Chondrocyte (in vitro differentiated cells): ENCODE data around the gene CEP131. TPM values are rescaled to one million over a fixed set of nuclear protein-coding genes. Genes with fewer than 3 reads are reported as not detected.
A peak's percentile ranks its signal among the peaks of the same experiment; 100 is the strongest.

Source experiments
- DNase-seq: peaks from one replicate; pipeline ENCODE4 v3.0.0; 2021; ENCODE audit warnings: mixed read lengths, low spot score
- H3K27ac Mint-ChIP-seq: one replicate; pipeline ENCODE4 v1.8.0; 2021; ENCODE audit warnings: mild to moderate bottlenecking, moderate library complexity, mixed read lengths; ENCODE audit not compliant: unreplicated experiment
- H3K27me3 Mint-ChIP-seq: 2 replicates; pipeline ENCODE4 v1.8.0; 2021; ENCODE audit warnings: low read depth, mixed read lengths
- H3K36me3 Mint-ChIP-seq: 2 replicates; pipeline ENCODE4 v1.8.0; 2021; ENCODE audit warnings: low read depth, mixed read lengths
- H3K4me1 Mint-ChIP-seq: 2 replicates; pipeline ENCODE4 v1.8.0; 2021; ENCODE audit warnings: low read depth, mild to moderate bottlenecking, mixed read lengths
- H3K4me3 Mint-ChIP-seq: one replicate; pipeline ENCODE4 v1.8.0; 2021; ENCODE audit warnings: mild to moderate bottlenecking, moderate library complexity, mixed read lengths; ENCODE audit not compliant: unreplicated experiment
- H3K9me3 Mint-ChIP-seq: 2 replicates; pipeline ENCODE4 v1.8.0; 2021; ENCODE audit warnings: low read depth, mixed read lengths
- total RNA-seq: library from RNA; stranded (reverse); gene quantifications from 3 replicates; pipeline ENCODE4 v1.2.1, GENCODE V29; 2021
- TF ChIP-seq, protein P1 (sequence below): fragments of 200-600 bp; sonication (generic); IDR thresholded peaks from 2 replicates; pipeline ENCODE4 v1.5.0; 2021; ENCODE audit warnings: antibody characterized with exemption, mild to moderate bottlenecking, moderate library complexity

The CEP131 gene
- total RNA-seq, 1 donor from 2014 or later, result 8.2 TPM

DNA sequence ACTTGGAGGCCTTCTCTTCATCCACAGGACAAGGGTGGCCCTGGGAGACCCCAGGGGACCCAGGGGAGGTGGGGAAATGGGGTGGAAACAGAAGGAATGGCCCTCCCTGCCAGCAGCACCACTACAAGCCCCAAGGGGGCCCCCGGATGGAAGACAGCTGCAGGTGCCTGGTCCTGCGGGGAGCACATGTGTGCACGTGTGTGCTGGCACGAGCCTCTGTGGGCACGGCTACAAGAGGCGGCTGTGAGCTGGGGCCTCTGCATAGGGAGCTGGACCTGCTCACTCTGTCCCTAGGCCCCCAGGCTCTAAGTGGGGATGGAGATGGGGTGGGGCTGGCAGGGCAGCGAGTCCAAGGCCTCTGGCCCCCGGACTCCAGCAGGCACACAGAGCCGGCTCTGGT is 43.5 kb downstream of the CEP131 start:
- Mint-ChIP-seq H3K27me3 (no peaks in the 10 kb centered on the region), H3K27ac (no peak overlapping the region), H3K36me3 (peaks cover 1% of the 10 kb centered on the region), H3K4me3 (no peak overlapping the region), H3K9me3 (peaks cover 11% of the 10 kb centered on the region), H3K4me1 (no peaks in the 10 kb centered on the region)
- no peak for DNase-seq
- TF ChIP-seq, protein P1, sequence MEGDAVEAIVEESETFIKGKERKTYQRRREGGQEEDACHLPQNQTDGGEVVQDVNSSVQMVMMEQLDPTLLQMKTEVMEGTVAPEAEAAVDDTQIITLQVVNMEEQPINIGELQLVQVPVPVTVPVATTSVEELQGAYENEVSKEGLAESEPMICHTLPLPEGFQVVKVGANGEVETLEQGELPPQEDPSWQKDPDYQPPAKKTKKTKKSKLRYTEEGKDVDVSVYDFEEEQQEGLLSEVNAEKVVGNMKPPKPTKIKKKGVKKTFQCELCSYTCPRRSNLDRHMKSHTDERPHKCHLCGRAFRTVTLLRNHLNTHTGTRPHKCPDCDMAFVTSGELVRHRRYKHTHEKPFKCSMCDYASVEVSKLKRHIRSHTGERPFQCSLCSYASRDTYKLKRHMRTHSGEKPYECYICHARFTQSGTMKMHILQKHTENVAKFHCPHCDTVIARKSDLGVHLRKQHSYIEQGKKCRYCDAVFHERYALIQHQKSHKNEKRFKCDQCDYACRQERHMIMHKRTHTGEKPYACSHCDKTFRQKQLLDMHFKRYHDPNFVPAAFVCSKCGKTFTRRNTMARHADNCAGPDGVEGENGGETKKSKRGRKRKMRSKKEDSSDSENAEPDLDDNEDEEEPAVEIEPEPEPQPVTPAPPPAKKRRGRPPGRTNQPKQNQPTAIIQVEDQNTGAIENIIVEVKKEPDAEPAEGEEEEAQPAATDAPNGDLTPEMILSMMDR, result no peak

DNA sequence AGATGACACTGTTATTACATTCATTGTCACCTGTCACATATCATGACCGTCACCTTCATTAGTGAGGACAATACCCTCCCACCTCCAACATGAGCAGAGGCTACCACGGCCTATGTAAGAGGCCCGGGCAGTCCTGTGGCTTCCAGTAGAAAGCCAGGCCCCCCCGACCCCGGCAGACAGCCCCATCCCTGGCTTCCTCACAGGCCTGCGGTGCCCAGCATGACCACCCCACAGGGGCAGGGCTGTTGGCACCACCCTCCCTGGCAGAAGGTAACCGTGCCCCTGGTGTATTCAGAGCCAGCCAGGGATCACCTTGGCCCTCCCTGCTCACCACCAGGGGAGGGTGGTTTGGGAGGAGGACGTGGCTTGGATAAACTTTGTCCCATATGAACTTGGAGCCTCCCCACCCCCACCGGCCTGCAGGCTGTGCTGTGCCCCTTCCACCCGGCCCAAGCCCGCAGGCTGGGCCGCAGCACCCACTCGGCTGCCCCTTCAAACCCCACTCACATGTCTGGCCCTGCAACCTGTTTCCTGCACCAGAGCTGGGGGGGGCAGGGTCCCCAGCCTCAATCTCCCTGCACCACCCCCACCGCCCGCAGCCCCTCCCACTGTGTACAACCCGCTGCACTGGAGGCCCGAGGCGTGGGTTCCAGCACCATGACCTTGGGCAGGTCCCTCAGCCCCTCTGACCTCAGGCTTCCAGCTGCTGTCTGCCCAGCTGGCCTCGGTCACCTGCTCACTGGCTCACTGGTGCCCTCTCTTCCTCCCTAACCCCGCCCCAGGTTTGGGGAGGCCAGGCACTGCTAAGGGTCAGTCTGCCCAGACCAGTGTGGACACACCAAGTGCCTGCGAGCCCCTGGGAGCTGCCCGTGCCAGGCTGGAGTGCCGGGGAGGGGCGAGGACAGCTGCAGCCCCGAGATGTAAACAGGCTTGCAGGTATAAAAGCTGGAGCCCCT is 44.4 kb downstream of the CEP131 start:
- Mint-ChIP-seq H3K4me3 (no peak overlapping the region), H3K9me3 (peaks cover 18% of the 10 kb centered on the region), H3K27me3 (no peaks in the 10 kb centered on the region), H3K36me3 (peaks cover 1% of the 10 kb centered on the region), H3K4me1 (peaks cover 1% of the 10 kb centered on the region), H3K27ac (no peak overlapping the region)
- no peak for DNase-seq
- TF ChIP-seq, protein P1, result no peak

DNA sequence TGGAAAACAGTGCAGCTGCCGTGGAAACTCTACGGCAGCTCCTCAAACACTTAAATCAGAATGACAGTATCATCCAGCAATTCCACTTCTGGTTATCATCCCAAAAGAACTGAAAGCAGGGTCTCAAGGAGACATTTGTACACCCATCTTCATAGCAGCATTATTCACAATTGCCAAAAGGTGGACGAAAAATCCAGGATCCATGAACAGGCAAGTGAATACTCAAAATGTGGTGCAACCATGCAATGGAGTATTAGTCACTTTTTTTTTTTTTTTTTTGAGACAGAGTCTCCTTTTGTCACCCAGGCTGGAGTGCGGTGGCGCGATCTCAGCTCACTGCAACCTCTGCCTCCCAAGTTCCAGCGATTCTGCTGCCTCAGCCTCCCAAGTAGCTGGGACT is 46.1 kb downstream of the CEP131 start:
- Mint-ChIP-seq H3K4me1 (peaks cover 7% of the 10 kb centered on the region), H3K27ac (no peak overlapping the region), H3K36me3 (peaks cover 1% of the 10 kb centered on the region), H3K9me3 (peaks cover 19% of the 10 kb centered on the region), H3K4me3 (no peak overlapping the region), H3K27me3 (no peaks in the 10 kb centered on the region)
- TF ChIP-seq, protein P1, result peak; percentile 12
- DNase-seq, result no peak

DNA sequence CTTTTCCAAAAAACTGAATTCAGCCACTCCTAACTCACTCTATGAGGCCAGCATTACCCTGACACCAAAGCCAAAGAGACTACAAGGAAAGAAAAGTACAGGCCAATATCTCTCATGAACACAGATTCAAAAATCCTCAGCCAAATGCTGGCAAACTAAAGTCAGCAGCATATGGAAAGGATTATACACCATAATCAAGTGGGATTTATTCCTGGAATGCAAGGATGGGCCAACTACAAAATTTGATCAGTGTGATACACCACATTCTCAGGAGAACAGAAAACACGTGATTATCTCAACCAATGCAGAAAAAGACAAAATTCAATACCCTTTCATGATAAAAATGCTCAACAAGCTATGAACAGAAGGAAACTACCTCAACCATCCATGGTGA is 49.0 kb downstream of the CEP131 start:
- no peak overlapping the region for H3K27ac Mint-ChIP-seq
- no peak overlapping the region for H3K4me3 Mint-ChIP-seq
- TF ChIP-seq, protein P1, result no peak
- H3K27me3 Mint-ChIP-seq, result no peaks in the 10 kb centered on the region
- DNase-seq, result no peak
- peaks cover 7% of the 10 kb centered on the region for H3K4me1 Mint-ChIP-seq
- peaks cover 19% of the 10 kb centered on the region for H3K9me3 Mint-ChIP-seq
- H3K36me3 Mint-ChIP-seq, result peaks cover 1% of the 10 kb centered on the region

DNA sequence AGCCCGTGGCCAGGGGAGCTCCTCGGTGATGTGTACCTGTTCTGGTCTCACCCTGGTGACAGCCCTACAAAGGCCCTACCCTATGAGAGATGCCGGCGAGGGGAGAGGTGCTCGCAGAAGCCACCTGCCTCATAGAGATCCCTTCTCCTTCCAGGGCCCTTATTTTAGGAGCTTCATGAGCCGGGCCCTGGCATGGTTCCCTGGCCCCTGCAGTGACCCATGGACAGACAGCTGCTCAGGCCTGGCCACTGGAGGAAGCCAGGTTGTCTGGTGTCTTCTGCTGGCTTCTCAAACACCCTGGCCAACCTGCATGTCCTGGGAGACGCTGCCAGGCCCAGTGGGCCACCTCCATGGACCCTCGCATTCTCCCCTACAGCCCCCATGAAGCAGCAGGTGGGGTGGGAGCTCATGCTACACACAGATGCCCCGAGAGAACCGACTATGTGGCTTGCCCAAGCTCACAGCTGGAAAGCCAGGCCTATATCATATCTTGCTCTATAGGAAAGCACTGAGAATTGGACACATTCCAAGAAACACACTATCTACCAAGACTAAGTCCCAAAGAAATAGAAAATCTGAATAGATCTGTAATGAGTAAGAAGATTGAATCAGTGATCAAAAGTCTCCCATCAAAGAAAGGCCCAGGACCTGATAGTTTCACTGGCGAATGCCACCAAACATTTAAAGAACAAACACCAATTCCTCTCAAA is 49.6 kb downstream of the CEP131 start:
- TF ChIP-seq, protein P1, result no peak
- Mint-ChIP-seq H3K27ac (no peak overlapping the region), H3K36me3 (peaks cover 1% of the 10 kb centered on the region), H3K9me3 (peaks cover 19% of the 10 kb centered on the region), H3K4me3 (no peak overlapping the region), H3K4me1 (peaks cover 7% of the 10 kb centered on the region), H3K27me3 (no peaks in the 10 kb centered on the region)
- DNase-seq, result no peak
